ENCODE results near the gene HLA-G. TPM values are rescaled to one million over a fixed set of nuclear protein-coding genes. Genes with fewer than 3 reads are reported as not detected.

The HLA-G gene
- polyA plus RNA-seq, 1 of the 3 experiments (the other 2 are of a cell fraction) = not detected

GRCh38 chr6:29818892-29819291 lies 8.7 kb upstream of the HLA-G start:
- no peaks in the 10 kb centered on the region for H3K9me2 ChIP-seq
- peaks cover 16% of the 10 kb centered on the region; the same call in 1 of the 2 replicates for H3K27me3 ChIP-seq (ENCODE audit: insufficient read depth)
- no peak overlapping the region for H3K4me3 ChIP-seq (ENCODE audit: low read depth in 2 of 2, low read length in 1 of 2)
- H2AFZ ChIP-seq (ENCODE audit: low read depth) = no peak overlapping the region
- no peak overlapping the region for H3K4me2 ChIP-seq
- no peak for DNase-seq
- no peaks in the 10 kb centered on the region for H3F3A ChIP-seq (replicated peaks; ENCODE audit: insufficient read depth)
- H4K20me1 ChIP-seq (ENCODE audit: insufficient read depth) = no peaks in the 10 kb centered on the region
- no peak overlapping the region for H3K9ac ChIP-seq
- WGBS (ENCODE audit: low lambda C conversion rate) = 10% methylated on average over 4 of the region's 4 CpGs
- no peak overlapping the region for H3K27ac ChIP-seq (ENCODE audit: low read depth in 2 of 2, low read length in 1 of 2)
- H3K36me3 ChIP-seq (replicated peaks in 1 of 2; ENCODE audit: control insufficient read depth in 1 of 2, insufficient read depth in 2 of 2, low read length in 1 of 2) = no peaks in the 10 kb centered on the region
- no peak for TF ChIP-seq RFX5 (IDR thresholded peaks at IDR 0.05; ENCODE audit: low read length)
- TF ChIP-seq JUND (IDR thresholded peaks at IDR 0.05) = no peak
- no peak for TF ChIP-seq MEF2A (IDR thresholded peaks at IDR 0.05; ENCODE audit: borderline replicate concordance, low read depth)
- H3K9me3 ChIP-seq = no peaks in the 10 kb centered on the region
- H3K4me1 ChIP-seq (ENCODE audit: control insufficient read depth in 1 of 2, insufficient read depth in 2 of 2, low read depth in 1 of 2, low read length in 1 of 2) = no peaks in the 10 kb centered on the region
- H3K79me2 ChIP-seq (ENCODE audit: insufficient read depth) = no peaks in the 10 kb centered on the region
- ChIA-PET CTCF (no interaction called here), POLR2A (no interaction called here)

GRCh38 chr6:29824144-29824543 lies 3.5 kb upstream of the HLA-G start:
- POLR2A ChIA-PET = no interaction called here
- TF ChIP-seq MEF2A (IDR thresholded peaks at IDR 0.05; ENCODE audit: borderline replicate concordance, low read depth) = no peak
- TF ChIP-seq TEAD4 (IDR thresholded peaks at IDR 0.05; ENCODE audit: borderline replicate concordance, insufficient read depth) = no peak
- TF ChIP-seq FOXM1 (IDR thresholded peaks at IDR 0.05; ENCODE audit: low read depth) = no peak
- TF ChIP-seq RAD21 (IDR thresholded peaks at IDR 0.05; ENCODE audit: low read length) = no peak
- TF ChIP-seq MAX (IDR thresholded peaks at IDR 0.05; ENCODE audit: low read depth) = no peak
- TF ChIP-seq FOXJ3 (CRISPR knock-in tag; IDR thresholded peaks at IDR 0.05) = no peak
- TF ChIP-seq RCOR1 (IDR thresholded peaks at IDR 0.05; ENCODE audit: low read length) = no peak
- TF ChIP-seq ELF1 (IDR thresholded peaks at IDR 0.05) = no peak
- no peak for TF ChIP-seq EZH2phosphoT487 (IDR thresholded peaks at IDR 0.05; ENCODE audit: borderline replicate concordance, low read depth)
- H3K4me3 ChIP-seq (ENCODE audit: low read depth in 2 of 2, low read length in 1 of 2) = no peak overlapping the region
- H3K9me2 ChIP-seq = no peaks in the 10 kb centered on the region
- H3K79me2 ChIP-seq (ENCODE audit: insufficient read depth) = no peaks in the 10 kb centered on the region
- no peak overlapping the region for H3K9ac ChIP-seq
- no peaks in the 10 kb centered on the region for H3K36me3 ChIP-seq (replicated peaks in 1 of 2; ENCODE audit: control insufficient read depth in 1 of 2, insufficient read depth in 2 of 2, low read length in 1 of 2)
- no peak overlapping the region for H2AFZ ChIP-seq (ENCODE audit: low read depth)
- no peaks in the 10 kb centered on the region for H3F3A ChIP-seq (replicated peaks; ENCODE audit: insufficient read depth)
- no peak overlapping the region for H3K27ac ChIP-seq (ENCODE audit: low read depth in 2 of 2, low read length in 1 of 2)
- H3K4me1 ChIP-seq (ENCODE audit: control insufficient read depth in 1 of 2, insufficient read depth in 2 of 2, low read depth in 1 of 2, low read length in 1 of 2) = no peaks in the 10 kb centered on the region
- no peak for DNase-seq
- CTCF ChIA-PET = no interaction called here
- H4K20me1 ChIP-seq (ENCODE audit: insufficient read depth) = no peaks in the 10 kb centered on the region
- peaks cover 23% of the 10 kb centered on the region; the same call in 1 of the 2 replicates for H3K27me3 ChIP-seq (ENCODE audit: insufficient read depth)
- no peak overlapping the region for H3K4me2 ChIP-seq
- H3K9me3 ChIP-seq = no peaks in the 10 kb centered on the region

GRCh38 chr6:29825848-29826247 lies 1.8 kb upstream of the HLA-G start:
- Histone ChIP-seq H3K27ac (ENCODE audit: low read depth in 2 of 2, low read length in 1 of 2) (no peak overlapping the region), H3K27me3 (ENCODE audit: insufficient read depth) (peaks cover 23% of the 10 kb centered on the region; the same call in 1 of the 2 replicates), H3K36me3 (replicated peaks in 1 of 2; ENCODE audit: control insufficient read depth in 1 of 2, insufficient read depth in 2 of 2, low read length in 1 of 2) (no peaks in the 10 kb centered on the region), H3K9me3 (no peaks in the 10 kb centered on the region), H3K79me2 (ENCODE audit: insufficient read depth) (no peaks in the 10 kb centered on the region), H4K20me1 (ENCODE audit: insufficient read depth) (no peaks in the 10 kb centered on the region), H3K4me1 (ENCODE audit: control insufficient read depth in 1 of 2, insufficient read depth in 2 of 2, low read depth in 1 of 2, low read length in 1 of 2) (no peaks in the 10 kb centered on the region), H3F3A (replicated peaks; ENCODE audit: insufficient read depth) (no peaks in the 10 kb centered on the region), H3K4me3 (ENCODE audit: low read depth in 2 of 2, low read length in 1 of 2) (no peak overlapping the region), H3K9ac (no peak overlapping the region), H2AFZ (ENCODE audit: low read depth) (no peak overlapping the region), H3K9me2 (no peaks in the 10 kb centered on the region), H3K4me2 (no peak overlapping the region)
- DNase-seq = no peak
- POLR2A ChIA-PET = no interaction called here
- CTCF ChIA-PET = interaction anchor here (0.5 to 1.5 kb wide), 2 partner anchors 88 to 213 kb away, joined by 3 to 4 read pairs; no protein-coding TSS in a partner anchor
- no peak for TF ChIP-seq ZBTB33 (IDR thresholded peaks at IDR 0.05; ENCODE audit: borderline replicate concordance, low read depth)
- no peak for TF ChIP-seq MAX (IDR thresholded peaks at IDR 0.05; ENCODE audit: low read depth)
- no peak for TF ChIP-seq FOXJ3 (CRISPR knock-in tag; IDR thresholded peaks at IDR 0.05)
- no peak for TF ChIP-seq SMC3 (IDR thresholded peaks at IDR 0.05; ENCODE audit: low read depth, low read length)
- WGBS (ENCODE audit: low lambda C conversion rate) = 16% methylated on average over 1 of the region's 2 CpGs

Measured in SK-N-SH (cell line).